Effector memory CD4-positive, alpha-beta T cell (primary cell): ENCODE data around the gene PEX16.

ENCODE experiments used
- DNase-seq, 3 donors: peaks; one replicate each; pipeline ENCODE4 v3.0.0-alpha.2; 2020
- H3K27ac ChIP-seq: 2 replicates; pipeline ENCODE4 v1.7.0; 2013; ENCODE audit warnings: mild to moderate bottlenecking, low read length, moderate library complexity; ENCODE audit not compliant: insufficient read depth, poor library complexity, severe bottlenecking
- H3K27me3 ChIP-seq: replicated peaks from 2 replicates; pipeline ENCODE4 v1.7.0; 2013; ENCODE audit warnings: mild to moderate bottlenecking, low read length; ENCODE audit not compliant: insufficient read depth, control insufficient read depth, poor library complexity, severe bottlenecking
- H3K36me3 ChIP-seq: 2 replicates; pipeline ENCODE4 v1.7.0; 2013; ENCODE audit warnings: mild to moderate bottlenecking, low read length, moderate library complexity; ENCODE audit not compliant: control insufficient read depth, insufficient read depth
- H3K4me1 ChIP-seq: 2 replicates; pipeline ENCODE4 v1.7.0; 2013; ENCODE audit warnings: low read length, mild to moderate bottlenecking; ENCODE audit not compliant: control insufficient read depth, insufficient read depth, poor library complexity, severe bottlenecking
- H3K4me3 ChIP-seq: 2 replicates; pipeline ENCODE4 v1.7.0; 2013; ENCODE audit warnings: low read length, low read depth, mild to moderate bottlenecking; ENCODE audit not compliant: insufficient read depth, poor library complexity, severe bottlenecking
- H3K9me3 ChIP-seq: 2 replicates; pipeline ENCODE4 v1.7.0; 2013; ENCODE audit warnings: mild to moderate bottlenecking, low read length, moderate library complexity; ENCODE audit not compliant: control insufficient read depth

Gene PEX16

DNA sequence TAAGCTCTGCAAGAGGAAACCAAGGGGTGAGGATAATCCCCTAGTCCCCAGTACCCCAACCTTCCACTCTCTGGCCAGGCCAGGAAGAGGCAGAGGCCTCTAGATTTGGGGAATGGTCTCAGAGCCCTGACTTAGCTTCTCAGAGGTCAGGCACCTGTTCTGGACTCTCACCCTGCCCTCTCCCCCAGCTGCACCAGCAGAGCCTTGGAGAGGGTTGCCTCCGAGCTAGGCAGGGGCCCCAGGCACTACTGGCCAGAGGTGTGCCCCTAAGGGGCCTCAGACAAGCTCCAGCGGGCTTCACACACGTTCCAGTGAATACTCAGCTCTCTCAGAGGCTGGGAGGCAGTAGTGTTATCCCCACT lies 18.6 kb downstream of the PEX16 start:
- Histone ChIP-seq H3K27me3 (peaks cover 25% of the 10 kb centered on the region), H3K27ac (no peak overlapping the region), H3K36me3 (no peaks in the 10 kb centered on the region), H3K4me3 (no peak overlapping the region), H3K9me3 (no peaks in the 10 kb centered on the region), H3K4me1 (peaks cover 18% of the 10 kb centered on the region)
- DNase-seq = no peak

DNA sequence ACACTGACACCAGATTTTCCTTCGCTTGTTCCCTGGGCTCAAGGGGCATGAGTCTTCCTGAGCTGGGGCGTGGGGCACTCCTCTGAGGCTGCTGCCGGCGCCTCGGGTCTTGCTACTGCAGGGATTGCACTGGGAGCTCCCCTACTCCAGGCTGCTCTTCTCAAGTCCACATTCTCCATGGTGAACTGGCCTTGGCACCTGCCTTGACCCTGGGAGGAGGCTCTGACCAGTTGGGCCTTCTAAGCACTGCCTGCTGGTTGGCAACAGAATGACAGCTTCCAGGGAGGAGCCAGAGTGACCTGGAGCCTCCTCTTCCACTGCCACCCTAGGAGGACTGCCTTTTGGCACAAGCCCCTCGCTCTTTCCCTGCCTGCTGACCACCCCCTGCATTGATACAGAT lies 20.1 kb downstream of the PEX16 start:
- H3K9me3 ChIP-seq = no peaks in the 10 kb centered on the region
- no peak for DNase-seq
- H3K4me3 ChIP-seq = no peak overlapping the region
- H3K27me3 ChIP-seq = peaks cover 25% of the 10 kb centered on the region
- no peaks in the 10 kb centered on the region for H3K36me3 ChIP-seq
- H3K4me1 ChIP-seq = peaks cover 18% of the 10 kb centered on the region
- no peak overlapping the region for H3K27ac ChIP-seq

DNA sequence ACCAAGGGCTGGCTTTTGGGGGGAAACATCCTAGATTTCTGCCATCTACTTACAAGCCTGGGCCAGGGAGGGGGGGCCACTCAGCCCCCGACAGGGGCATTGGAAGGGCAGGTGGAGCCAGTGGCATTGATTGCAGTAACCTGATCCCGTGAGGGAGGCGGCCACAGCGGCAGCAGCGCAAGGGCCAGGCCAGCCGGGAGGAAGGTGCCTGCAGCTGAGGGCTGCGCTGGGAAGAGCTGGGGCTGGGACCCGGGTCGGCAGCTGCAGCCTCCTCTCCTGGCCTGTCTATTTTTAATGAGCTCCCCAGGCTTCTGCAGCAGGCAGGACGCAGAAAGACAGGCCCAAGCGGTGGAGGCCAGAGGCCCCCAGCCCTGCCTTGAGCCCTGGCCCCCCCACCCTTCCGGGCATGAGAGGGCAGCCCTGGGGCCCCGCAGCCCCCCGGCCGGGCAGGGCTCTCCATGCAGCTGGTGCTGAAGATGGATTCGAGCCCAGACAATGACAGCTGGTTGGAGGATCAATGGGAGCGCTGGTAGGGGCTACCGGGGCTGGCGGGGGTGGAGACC lies 21.2 kb downstream of the PEX16 start:
- DNase-seq = no peak
- H3K9me3 ChIP-seq = no peaks in the 10 kb centered on the region
- no peaks in the 10 kb centered on the region for H3K36me3 ChIP-seq
- peaks cover 25% of the 10 kb centered on the region for H3K27me3 ChIP-seq
- peaks cover 18% of the 10 kb centered on the region for H3K4me1 ChIP-seq
- H3K27ac ChIP-seq = no peak overlapping the region
- no peak overlapping the region for H3K4me3 ChIP-seq

DNA sequence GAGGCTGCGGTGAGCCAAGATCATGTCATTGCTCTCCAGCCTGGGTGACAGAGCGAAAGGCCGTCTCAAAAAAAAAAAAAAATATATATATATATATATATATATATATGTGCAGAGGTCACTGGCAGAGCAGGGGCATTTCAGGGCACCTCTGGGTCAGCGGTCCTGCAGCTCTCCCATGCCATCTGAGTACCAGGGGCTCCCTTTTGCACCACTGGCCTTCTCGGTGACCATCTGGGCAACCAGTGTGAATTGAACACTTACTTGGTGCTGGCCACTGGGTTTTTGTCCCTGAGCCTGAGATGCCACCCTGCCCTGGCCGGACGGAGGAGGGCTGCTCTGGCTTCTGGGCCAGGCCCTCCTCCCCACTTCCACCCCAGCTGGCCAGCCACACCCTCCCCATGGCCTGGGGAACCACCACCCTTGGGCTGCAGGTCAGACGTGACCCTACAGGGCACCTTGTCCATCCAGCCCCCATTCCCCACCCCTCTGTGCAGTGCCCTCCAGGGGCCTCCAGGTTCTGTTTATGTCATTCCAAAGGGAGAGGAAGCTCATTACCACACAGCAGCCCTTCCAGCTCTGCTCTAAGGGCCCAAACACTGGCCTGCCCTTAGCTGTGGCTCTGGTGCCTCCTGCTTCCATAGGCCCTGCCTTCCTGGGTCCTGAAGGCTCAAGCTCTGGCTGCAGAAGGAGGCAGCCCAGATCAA lies 22.0 kb downstream of the PEX16 start:
- Histone ChIP-seq H3K4me1 (peaks cover 17% of the 10 kb centered on the region), H3K9me3 (no peaks in the 10 kb centered on the region), H3K27ac (no peak overlapping the region), H3K36me3 (no peaks in the 10 kb centered on the region), H3K4me3 (no peak overlapping the region), H3K27me3 (peaks cover 24% of the 10 kb centered on the region)
- DNase-seq = no peak

DNA sequence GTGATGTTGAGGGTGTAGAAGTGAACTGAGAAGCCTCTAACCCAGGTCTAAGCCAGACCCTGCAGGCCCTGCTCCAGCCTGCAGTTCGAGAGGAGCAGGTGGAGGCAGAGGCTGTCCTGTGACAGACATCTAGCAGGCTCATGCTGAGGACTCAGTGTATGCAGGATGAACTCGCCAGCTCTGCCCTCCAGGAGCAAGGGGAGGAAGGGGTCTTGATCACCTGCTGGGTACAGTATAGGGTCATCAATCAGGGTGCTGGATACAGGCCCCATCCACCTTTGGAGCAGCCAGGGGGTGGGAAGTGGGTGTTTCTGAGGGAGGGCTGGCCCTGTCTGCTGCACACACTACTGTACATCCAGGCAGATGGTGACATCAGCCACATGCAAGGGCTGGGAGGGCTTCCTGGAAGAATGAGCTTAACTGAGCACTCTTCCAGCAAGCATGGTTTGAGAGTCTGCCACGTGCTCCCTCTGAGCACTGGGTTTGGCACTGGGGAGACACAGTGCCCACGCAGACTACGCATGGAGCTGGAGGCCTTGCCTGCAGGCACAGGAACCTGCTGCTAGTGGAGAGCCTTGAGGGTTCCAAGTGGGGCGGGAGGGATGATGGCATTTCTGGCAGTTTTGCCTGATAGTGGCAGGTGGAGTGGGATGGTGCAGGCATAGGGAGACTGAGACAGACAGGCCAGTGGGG lies 23.0 kb downstream of the PEX16 start:
- no peak for DNase-seq
- Histone ChIP-seq H3K36me3 (no peaks in the 10 kb centered on the region), H3K27me3 (peaks cover 17% of the 10 kb centered on the region), H3K4me3 (no peak overlapping the region), H3K4me1 (peaks cover 11% of the 10 kb centered on the region), H3K9me3 (no peaks in the 10 kb centered on the region), H3K27ac (no peak overlapping the region)

DNA sequence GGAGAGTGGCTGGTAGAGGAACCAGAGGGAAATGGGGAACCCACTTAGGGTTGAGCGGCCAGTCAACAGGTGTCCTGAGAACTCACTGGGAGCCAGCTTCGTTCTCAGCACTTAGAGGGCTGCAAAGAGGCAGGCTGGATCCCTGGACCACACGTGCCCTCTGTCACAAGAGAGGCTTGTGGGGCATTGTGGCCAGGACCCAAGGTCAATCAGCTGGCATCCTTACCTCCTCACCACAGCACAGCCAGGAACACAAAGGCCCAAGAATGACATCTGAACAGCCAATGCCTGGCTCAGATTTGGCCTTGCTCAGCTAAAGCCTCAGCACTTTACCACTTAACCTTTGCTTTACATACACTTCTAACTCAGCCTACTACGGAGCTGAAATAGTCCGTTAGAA lies 24.8 kb downstream of the PEX16 start:
- H3K27me3 ChIP-seq = peaks cover 6% of the 10 kb centered on the region

DNA sequence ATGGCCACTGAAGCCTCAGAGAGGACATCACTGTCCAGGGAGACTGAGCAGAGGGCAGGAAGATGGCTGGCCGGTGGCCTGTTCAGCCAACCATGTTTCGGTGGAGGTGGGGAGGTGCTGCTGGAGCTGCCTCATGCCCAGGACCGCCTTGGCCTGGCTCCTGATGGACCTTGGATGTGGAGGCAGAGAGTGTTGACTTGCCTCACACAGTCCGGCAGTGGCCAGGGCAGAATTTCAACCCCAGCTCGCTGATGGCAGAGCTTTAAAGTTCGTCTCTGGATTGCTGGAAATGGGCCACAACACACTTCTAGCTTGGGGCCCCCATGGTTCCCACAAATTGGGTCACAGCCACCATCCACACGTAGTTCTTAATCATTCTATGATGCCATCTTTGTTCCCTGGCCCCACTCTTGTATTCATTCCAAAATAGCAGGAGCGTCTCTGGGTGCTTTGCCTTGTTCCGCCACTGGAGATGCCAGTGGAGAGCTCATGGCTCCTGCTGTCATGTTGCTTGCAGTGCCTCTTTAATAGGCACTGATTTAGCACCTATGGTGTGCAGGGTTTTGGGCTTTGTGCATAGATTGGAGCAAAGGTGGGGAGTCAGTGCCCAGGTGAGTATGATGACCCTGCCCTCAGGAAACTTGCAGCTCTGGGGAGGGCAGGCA lies 26.7 kb downstream of the PEX16 start:
- H3K27me3 ChIP-seq = no peaks in the 10 kb centered on the region
- peaks cover 1% of the 10 kb centered on the region for H3K4me1 ChIP-seq
- no peak for DNase-seq
- no peaks in the 10 kb centered on the region for H3K36me3 ChIP-seq
- no peak overlapping the region for H3K27ac ChIP-seq
- H3K4me3 ChIP-seq = no peak overlapping the region
- H3K9me3 ChIP-seq = no peaks in the 10 kb centered on the region

More for the DNA sequence above, 24.8 kb downstream of the PEX16 start:
- DNase-seq = no peak
- Histone ChIP-seq H3K27ac (no peak overlapping the region), H3K4me1 (no peaks in the 10 kb centered on the region), H3K36me3 (no peaks in the 10 kb centered on the region), H3K4me3 (no peak overlapping the region), H3K9me3 (no peaks in the 10 kb centered on the region)

DNA sequence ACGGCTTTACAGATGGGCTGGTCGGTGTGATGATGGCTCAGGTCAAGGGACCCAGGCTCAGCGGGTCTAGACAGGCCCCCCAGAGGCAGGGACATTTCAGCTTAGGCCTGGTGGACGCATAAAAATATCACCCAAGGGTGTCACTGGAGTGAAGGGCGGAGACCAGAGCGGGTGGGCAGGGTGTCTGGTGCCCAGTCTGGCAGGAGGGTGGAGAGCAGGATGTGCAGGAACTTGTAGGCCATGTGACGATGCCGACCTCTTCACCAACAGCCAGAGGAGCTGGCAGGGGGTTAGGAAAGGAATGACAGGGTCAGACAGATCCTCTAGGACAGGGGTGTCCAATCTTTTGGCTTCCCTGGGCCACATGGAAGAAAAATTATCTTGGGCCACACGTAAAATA lies 27.7 kb downstream of the PEX16 start:
- no peaks in the 10 kb centered on the region for H3K9me3 ChIP-seq
- H3K27me3 ChIP-seq = no peaks in the 10 kb centered on the region
- H3K4me1 ChIP-seq = peaks cover 9% of the 10 kb centered on the region
- no peaks in the 10 kb centered on the region for H3K36me3 ChIP-seq
- no peak overlapping the region for H3K4me3 ChIP-seq
- no peak for DNase-seq
- H3K27ac ChIP-seq = no peak overlapping the region

DNA sequence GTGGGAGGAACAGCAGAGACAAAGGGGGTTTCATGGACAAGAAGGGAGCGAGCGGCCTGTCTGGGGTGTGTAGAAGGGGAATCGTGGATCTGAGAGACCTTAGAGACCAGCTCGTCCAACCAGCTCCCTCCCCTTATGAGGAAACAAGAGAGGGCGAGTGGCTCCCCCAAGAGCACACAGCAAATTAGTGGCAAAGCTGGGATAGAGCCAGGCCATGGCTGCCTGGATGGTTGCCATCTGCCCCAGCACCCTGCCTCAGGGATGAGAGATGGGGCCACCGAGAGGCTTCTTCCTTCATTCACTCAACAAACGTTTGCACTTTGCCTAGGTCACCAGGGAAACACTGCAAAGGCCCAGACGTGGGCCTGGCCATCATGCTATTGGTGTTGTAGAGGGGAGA lies 28.1 kb downstream of the PEX16 start:
- H3K4me3 ChIP-seq = no peak overlapping the region
- H3K4me1 ChIP-seq = peaks cover 11% of the 10 kb centered on the region
- H3K27me3 ChIP-seq = no peaks in the 10 kb centered on the region
- H3K36me3 ChIP-seq = no peaks in the 10 kb centered on the region
- no peak overlapping the region for H3K27ac ChIP-seq
- no peak for DNase-seq
- no peaks in the 10 kb centered on the region for H3K9me3 ChIP-seq

DNA sequence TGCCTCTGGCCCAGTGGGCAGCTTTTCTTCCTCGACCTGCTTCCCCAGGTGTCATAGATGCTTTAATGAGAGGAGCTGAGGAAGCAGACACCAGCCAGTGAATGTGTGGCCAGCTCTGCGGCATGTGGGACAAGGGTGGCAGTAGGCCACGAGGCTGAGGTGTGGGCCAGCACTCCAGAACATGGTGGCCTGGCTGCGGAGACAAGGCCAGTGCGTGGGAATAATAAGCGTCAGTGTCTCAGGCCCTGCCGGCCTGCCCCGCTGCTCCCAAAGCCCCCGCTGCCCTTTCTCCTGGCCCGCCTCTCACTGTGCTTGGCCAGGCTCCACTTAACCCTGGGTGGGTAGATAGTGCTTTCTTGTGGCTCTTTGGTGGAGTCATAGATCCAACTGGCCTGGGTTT lies 30.1 kb downstream of the PEX16 start:
- Histone ChIP-seq H3K36me3 (no peaks in the 10 kb centered on the region), H3K27me3 (no peaks in the 10 kb centered on the region), H3K4me1 (peaks cover 11% of the 10 kb centered on the region), H3K4me3 (no peak overlapping the region), H3K27ac (no peak overlapping the region), H3K9me3 (no peaks in the 10 kb centered on the region)
- no peak for DNase-seq
